Measurements from ENCODE around the gene MLYCD. TPM values are rescaled to one million over a fixed set of nuclear protein-coding genes. Genes with fewer than 3 reads are reported as not detected.

Gene MLYCD
- total RNA-seq, 4 donors from 2014 or later = 2.7 to 8.6 (median 2.9) TPM

DNA sequence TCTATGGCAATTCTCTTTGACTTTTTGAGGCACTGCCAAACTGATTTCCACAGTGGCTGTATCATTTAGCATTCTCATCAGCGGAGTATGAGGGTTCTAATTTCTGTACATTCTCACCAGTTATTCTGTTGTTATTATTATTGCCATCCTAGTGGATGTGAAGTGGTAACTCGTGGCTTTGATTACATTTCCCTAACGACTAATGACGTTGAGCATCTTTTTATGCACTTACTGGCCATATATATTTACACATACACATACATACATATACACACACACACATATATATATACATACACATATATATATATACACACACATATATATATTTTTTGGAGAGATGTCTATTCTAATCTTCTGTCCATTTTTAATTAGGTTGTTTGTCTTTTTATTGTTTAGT, 3.7 kb upstream of the MLYCD start:
- TF ChIP-seq POLR2A (IDR thresholded peaks at IDR 0.05) = no peak
- TF ChIP-seq, protein P1, sequence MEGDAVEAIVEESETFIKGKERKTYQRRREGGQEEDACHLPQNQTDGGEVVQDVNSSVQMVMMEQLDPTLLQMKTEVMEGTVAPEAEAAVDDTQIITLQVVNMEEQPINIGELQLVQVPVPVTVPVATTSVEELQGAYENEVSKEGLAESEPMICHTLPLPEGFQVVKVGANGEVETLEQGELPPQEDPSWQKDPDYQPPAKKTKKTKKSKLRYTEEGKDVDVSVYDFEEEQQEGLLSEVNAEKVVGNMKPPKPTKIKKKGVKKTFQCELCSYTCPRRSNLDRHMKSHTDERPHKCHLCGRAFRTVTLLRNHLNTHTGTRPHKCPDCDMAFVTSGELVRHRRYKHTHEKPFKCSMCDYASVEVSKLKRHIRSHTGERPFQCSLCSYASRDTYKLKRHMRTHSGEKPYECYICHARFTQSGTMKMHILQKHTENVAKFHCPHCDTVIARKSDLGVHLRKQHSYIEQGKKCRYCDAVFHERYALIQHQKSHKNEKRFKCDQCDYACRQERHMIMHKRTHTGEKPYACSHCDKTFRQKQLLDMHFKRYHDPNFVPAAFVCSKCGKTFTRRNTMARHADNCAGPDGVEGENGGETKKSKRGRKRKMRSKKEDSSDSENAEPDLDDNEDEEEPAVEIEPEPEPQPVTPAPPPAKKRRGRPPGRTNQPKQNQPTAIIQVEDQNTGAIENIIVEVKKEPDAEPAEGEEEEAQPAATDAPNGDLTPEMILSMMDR (IDR thresholded peaks at IDR 0.05) = no peak
- Histone ChIP-seq H3K36me3 (no peaks in the 10 kb centered on the region), H3K27ac (no peak overlapping the region), H3K4me3 (no peak overlapping the region), H3K9me3 (peaks cover 0 to 10% (median 0%) of the 10 kb centered on the region in 3 donors), H3K27me3 (no peaks in the 10 kb centered on the region), H3K4me1 (peaks cover 7 to 20% (median 9%) of the 10 kb centered on the region in 3 donors)
- no peak for DNase-seq
- WGBS, 2 donors = 74 to 78% methylated on average over 4 of the region's 4 CpGs
- intact Hi-C loops (cut with DNase I) = no loop called here

GRCh38 chr16:83895942-83896341, 3.0 kb upstream of the MLYCD start:
- H3K9me3 ChIP-seq = peaks cover 0 to 10% (median 0%) of the 10 kb centered on the region in 3 donors
- no peak overlapping the region for H3K27ac ChIP-seq
- no peaks in the 10 kb centered on the region for H3K36me3 ChIP-seq
- H3K4me3 ChIP-seq = no peak overlapping the region
- no peaks in the 10 kb centered on the region for H3K27me3 ChIP-seq
- intact Hi-C loops (cut with DNase I) = no loop called here
- TF ChIP-seq, protein P1 (IDR thresholded peaks at IDR 0.05) = no peak
- no peak for TF ChIP-seq POLR2A (IDR thresholded peaks at IDR 0.05)
- DNase-seq = no peak
- 90 to 92% methylated on average over 3 of the region's 3 CpGs for WGBS, 2 donors
- peaks cover 8 to 27% (median 12%) of the 10 kb centered on the region in 3 donors for H3K4me1 ChIP-seq

- Histone ChIP-seq H3K27me3 (no peaks in the 10 kb centered on the region), H3K4me3 (peak overlapping the region; percentile 59 to 84 (median 82)), H3K27ac (peak overlapping the region; percentile 81 to 98 (median 92)), H3K36me3 (peaks cover 0 to 6% (median 0%) of the 10 kb centered on the region in 3 donors), H3K9me3 (no peaks in the 10 kb centered on the region), H3K4me1 (peaks cover 8 to 54% (median 15%) of the 10 kb centered on the region in 3 donors)
- no peak for DNase-seq
- WGBS, 2 donors = 0% methylated on average over 8 to 15 of the region's 73 CpGs
- TF ChIP-seq POLR2A (IDR thresholded peaks at IDR 0.05) = no peak
- TF ChIP-seq, protein P1 (IDR thresholded peaks at IDR 0.05) = peak in 1 of 6 experiments; percentile 1
- intact Hi-C loops (cut with DNase I) = no loop called here
Measured at GRCh38 chr16:83899272-83899897, 470 bp downstream of the MLYCD start.

GRCh38 chr16:83899978-83900377, 1.1 kb downstream of the MLYCD start:
- H3K27ac ChIP-seq = peak overlapping the region; percentile 81 to 98 (median 92)
- WGBS, 2 donors = 72 to 85% methylated on average over 3 of the region's 3 CpGs
- TF ChIP-seq POLR2A (IDR thresholded peaks at IDR 0.05) = no peak
- TF ChIP-seq, protein P1 (IDR thresholded peaks at IDR 0.05) = no peak

DNA sequence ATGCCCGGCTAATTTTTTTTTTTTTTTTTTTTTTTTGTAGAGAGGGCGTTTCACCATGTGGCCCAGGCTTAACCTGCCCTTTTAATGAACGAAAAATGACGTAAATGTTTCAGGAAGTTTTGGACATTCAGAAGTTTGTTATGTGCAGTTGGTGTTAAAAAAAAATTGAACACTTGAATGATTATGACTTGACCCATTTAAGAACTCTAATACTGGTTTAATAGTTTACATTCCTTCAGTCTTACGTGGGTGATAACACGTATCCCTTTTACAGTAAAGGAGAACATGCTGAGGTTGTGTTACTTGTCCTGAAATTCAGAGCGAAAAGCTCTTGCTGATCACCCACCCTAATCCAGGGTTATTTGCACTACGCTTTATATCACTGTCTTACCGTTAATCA, 1.7 kb downstream of the MLYCD start:
- WGBS, 2 donors = 83 to 89% methylated on average over 9 of the region's 9 CpGs
- TF ChIP-seq POLR2A (IDR thresholded peaks at IDR 0.05) = no peak
- TF ChIP-seq, protein P1 (IDR thresholded peaks at IDR 0.05) = no peak
- peaks cover 0 to 15% (median 0%) of the 10 kb centered on the region in 3 donors for H3K36me3 ChIP-seq
- no peak overlapping the region for H3K4me3 ChIP-seq
- intact Hi-C loops (cut with DNase I) = no loop called here
- DNase-seq = no peak
- H3K9me3 ChIP-seq = no peaks in the 10 kb centered on the region
- peaks cover 8 to 54% (median 15%) of the 10 kb centered on the region in 3 donors for H3K4me1 ChIP-seq
- no peak overlapping the region for H3K27ac ChIP-seq
- H3K27me3 ChIP-seq = no peaks in the 10 kb centered on the region

More at GRCh38 chr16:83899978-83900377, 1.1 kb downstream of the MLYCD start:
- intact Hi-C loops (cut with DNase I) = no loop called here
- H3K27me3 ChIP-seq = no peaks in the 10 kb centered on the region
- peaks cover 8 to 54% (median 15%) of the 10 kb centered on the region in 3 donors for H3K4me1 ChIP-seq
- no peaks in the 10 kb centered on the region for H3K9me3 ChIP-seq
- no peak for DNase-seq
- H3K36me3 ChIP-seq = peaks cover 0 to 11% (median 0%) of the 10 kb centered on the region in 3 donors
- H3K4me3 ChIP-seq = peak overlapping the region; percentile 59 to 84 (median 82)
